ENCODE data around the gene TMEM91.
A peak's percentile ranks its signal among the peaks of the same experiment; 100 is the strongest.

DNA sequence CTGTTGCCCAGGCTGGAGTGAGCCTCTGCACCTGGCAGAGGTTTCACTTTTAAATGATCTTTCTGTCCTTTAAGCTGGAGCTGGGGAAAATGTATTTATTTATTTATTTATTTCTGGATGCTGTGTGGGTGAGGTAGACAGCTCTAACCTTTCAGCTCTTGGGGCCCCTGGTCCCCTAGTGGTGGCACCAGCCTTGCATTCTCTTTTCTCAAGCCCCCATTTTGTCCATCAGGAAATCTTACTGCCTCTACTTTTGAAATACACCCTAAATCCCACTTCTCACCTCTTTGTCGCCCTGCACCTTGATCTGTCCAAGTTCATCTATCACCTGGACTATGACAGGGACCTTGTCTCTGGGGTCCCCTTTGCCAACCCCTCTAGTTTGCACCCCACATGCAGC lies 10.2 kb upstream of the TMEM91 start:
- TF ChIP-seq, protein P1, sequence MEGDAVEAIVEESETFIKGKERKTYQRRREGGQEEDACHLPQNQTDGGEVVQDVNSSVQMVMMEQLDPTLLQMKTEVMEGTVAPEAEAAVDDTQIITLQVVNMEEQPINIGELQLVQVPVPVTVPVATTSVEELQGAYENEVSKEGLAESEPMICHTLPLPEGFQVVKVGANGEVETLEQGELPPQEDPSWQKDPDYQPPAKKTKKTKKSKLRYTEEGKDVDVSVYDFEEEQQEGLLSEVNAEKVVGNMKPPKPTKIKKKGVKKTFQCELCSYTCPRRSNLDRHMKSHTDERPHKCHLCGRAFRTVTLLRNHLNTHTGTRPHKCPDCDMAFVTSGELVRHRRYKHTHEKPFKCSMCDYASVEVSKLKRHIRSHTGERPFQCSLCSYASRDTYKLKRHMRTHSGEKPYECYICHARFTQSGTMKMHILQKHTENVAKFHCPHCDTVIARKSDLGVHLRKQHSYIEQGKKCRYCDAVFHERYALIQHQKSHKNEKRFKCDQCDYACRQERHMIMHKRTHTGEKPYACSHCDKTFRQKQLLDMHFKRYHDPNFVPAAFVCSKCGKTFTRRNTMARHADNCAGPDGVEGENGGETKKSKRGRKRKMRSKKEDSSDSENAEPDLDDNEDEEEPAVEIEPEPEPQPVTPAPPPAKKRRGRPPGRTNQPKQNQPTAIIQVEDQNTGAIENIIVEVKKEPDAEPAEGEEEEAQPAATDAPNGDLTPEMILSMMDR (conservative IDR thresholded peaks at IDR 0.05; ENCODE audit: low read length), result peak; percentile 49; the same call in 1 of the 2 replicates
- no peak for TF ChIP-seq EZH2phosphoT487 (IDR thresholded peaks at IDR 0.05; ENCODE audit: borderline replicate concordance)

All from Loucy (cell line).